Activated CD4-positive, alpha-beta T cell treated with anti-CD3 and anti-CD28 coated beads, Interleukin-2, amount 50 U/mL, for 16 hours (primary cell): Measurements from ENCODE around the gene MAP3K12.
"Not testable (repeated sequence)": the region's sequence is repeated elsewhere in the genome, so short reads cannot be mapped to it uniquely, and the experiment has no call there.

Source experiments
- DNase-seq: peaks from one replicate; pipeline ENCODE4 v3.0.0-alpha.2; 2020

Gene MAP3K12, protein sequence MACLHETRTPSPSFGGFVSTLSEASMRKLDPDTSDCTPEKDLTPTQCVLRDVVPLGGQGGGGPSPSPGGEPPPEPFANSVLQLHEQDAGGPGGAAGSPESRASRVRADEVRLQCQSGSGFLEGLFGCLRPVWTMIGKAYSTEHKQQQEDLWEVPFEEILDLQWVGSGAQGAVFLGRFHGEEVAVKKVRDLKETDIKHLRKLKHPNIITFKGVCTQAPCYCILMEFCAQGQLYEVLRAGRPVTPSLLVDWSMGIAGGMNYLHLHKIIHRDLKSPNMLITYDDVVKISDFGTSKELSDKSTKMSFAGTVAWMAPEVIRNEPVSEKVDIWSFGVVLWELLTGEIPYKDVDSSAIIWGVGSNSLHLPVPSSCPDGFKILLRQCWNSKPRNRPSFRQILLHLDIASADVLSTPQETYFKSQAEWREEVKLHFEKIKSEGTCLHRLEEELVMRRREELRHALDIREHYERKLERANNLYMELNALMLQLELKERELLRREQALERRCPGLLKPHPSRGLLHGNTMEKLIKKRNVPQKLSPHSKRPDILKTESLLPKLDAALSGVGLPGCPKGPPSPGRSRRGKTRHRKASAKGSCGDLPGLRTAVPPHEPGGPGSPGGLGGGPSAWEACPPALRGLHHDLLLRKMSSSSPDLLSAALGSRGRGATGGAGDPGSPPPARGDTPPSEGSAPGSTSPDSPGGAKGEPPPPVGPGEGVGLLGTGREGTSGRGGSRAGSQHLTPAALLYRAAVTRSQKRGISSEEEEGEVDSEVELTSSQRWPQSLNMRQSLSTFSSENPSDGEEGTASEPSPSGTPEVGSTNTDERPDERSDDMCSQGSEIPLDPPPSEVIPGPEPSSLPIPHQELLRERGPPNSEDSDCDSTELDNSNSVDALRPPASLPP

GRCh38 chr12:53499266-53500141 lies at the start of gene MAP3K12:
Gene MAP3K12 (minus strand): TSS chr12:53499458. CDS start chr12:53487391, 12,067 bp downstream.
- DNase-seq: peak; percentile 63

GRCh38 chr12:53548354-53548753 lies 49.1 kb upstream of the MAP3K12 start:
- DNase-seq: not testable (repeated sequence)

GRCh38 chr12:53543539-53543938 lies 44.3 kb upstream of the MAP3K12 start:
- DNase-seq: peak; percentile 69

GRCh38 chr12:53539526-53539925 lies 40.3 kb upstream of the MAP3K12 start:
- no peak for DNase-seq

GRCh38 chr12:53538209-53538689 lies 39.0 kb upstream of the MAP3K12 start:
- no peak for DNase-seq

- DNase-seq: no peak
These were observed 37.7 kb upstream of the MAP3K12 start for GRCh38 chr12:53536962-53537361.

DNA sequence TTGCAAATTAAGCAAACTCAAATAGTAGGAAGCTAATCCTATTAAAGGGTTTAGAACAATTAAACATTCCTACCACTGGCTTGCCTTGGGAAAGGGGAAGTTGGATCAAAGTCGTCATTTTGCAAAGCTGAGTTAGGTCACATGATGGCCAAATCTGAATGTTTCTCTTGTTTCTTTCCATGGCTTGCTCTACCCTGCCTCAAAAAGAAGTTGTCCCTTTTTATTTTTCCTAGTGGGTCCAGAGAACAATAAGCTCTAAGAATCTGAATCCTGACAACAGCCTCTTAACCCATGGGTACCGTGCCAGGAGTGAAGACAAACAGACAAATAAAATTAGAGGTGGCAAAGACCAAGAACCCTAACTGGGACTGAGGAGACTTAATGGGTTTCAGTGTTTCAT lies 34.2 kb upstream of the MAP3K12 start:
- no peak for DNase-seq

- no peak for DNase-seq
These were observed 33.5 kb upstream of the MAP3K12 start for GRCh38 chr12:53532524-53533445.

GRCh38 chr12:53532021-53532420 lies 32.8 kb upstream of the MAP3K12 start:
- no peak for DNase-seq

GRCh38 chr12:53530920-53531319 lies 31.7 kb upstream of the MAP3K12 start:
- DNase-seq: no peak

DNA sequence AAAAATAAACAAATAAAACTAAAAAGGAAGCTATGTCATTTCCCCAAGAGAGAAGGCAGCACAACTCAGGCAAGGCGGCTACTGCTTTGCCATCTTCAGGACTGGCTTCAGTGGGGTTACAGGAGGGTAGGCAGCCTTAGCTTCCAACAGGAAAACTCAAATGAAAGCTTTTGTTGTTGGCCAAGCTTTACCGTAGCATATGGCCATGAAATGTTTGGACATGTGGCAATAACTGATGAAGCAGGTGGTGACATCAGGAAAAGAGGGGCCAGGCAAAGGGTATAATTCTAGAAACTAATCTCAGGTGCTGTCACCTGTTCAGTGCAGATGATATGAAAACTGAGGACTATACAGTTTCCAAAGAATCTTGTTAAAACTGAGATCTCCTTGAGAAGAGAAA lies 30.8 kb upstream of the MAP3K12 start:
- no peak for DNase-seq

DNA sequence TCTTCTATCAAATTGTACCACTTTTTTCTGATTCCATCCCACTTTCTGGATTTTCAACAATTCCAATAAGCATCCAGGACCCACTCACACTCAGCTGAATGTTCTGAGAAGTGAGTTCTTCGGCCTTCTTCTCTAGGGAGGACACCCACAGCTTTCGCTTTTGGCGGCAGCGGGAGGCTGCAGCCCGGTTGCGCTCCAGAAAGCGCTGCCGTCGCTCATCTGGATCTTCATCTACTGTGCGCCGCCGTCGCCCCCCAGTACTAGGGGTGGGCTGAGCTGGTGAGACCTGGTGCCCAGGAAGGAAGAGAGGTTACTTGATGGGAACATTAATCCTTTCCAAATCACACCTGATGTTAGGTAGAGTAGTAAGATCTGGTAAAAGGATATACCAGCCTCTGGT lies 25.2 kb upstream of the MAP3K12 start:
- DNase-seq: no peak

GRCh38 chr12:53523131-53523530 lies 23.9 kb upstream of the MAP3K12 start:
- DNase-seq: no peak

DNA sequence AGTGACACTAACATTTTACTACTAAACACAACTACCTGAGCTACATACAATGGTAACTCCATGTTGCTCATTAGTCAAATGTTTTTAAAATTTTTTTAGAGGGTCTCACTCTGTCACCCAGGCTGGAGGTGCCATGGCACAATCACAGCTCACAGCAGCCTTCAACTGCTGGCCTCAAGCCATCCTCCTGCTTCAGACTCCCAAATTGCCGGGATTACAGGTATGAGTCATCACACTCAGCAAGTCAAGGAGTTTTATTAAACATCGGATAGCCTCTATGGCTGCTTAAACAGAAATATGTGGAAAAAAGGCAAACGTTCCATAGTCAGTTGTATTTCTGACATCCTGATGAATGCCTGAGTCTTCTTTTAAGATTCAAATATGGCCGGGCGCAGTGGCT lies 19.1 kb upstream of the MAP3K12 start:
- DNase-seq: no peak

- DNase-seq: no peak
These were observed 17.6 kb upstream of the MAP3K12 start for GRCh38 chr12:53516758-53517455.

DNA sequence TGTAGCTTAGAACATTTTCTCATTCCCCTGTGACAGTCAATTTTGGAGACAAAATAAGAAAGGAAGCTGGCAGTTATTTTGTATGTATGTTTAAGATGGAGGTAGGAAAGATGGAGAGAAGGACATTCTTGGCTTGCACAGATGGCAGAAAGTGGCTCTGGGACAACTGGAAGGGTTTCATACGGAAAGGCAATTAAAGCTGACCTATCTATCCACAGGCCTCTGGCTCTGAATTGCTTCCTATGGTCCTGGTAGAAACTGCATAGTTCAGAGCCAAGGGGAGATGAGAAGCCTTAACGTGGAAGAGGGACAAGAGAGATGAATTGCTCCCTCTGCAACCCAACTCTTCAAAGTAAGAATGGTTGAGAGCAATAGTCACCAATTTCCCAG lies 16.0 kb upstream of the MAP3K12 start:
- no peak for DNase-seq

GRCh38 chr12:53514628-53515290 lies 15.5 kb upstream of the MAP3K12 start:
- no peak for DNase-seq

- DNase-seq: no peak
These were observed 14.6 kb upstream of the MAP3K12 start for GRCh38 chr12:53513712-53514410.

DNA sequence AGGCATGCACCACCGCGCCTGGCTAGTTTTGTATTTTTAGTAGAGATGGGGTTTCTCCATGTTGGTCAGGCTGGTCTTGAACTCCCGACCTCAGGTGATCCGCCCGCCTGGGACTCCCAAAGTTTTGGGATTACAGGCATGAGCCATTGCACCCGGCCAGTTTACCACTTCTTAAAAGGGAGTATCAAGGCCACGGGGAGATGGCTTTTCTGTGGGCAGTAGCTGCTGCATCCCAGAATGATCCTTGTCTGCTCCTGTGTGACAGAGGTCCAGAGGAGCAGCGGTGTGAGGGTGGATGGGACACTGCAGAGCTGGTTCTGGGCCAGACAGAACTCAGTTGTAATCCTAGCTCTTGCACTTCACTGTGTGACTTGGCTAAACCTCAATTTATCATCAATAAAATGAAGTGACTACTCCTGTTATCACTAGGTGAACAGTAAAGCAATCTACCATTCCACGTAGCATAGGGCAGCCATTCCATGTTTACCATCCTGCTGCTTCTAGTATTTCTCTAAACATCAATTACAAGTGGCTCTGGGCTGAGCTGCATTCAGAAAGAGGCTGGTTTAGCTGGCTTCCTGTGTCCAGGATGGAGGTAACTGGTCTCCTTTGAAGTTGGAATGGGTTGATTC lies 11.0 kb upstream of the MAP3K12 start:
- DNase-seq: no peak
